ENCODE results near the gene L3MBTL4. TPM values are rescaled to one million over a fixed set of nuclear protein-coding genes. Genes with fewer than 3 reads are reported as not detected.

The L3MBTL4 gene
- total and polyA plus RNA-seq, 12 donors, result 3.9 to 22.6 (median 8.7) TPM

DNA sequence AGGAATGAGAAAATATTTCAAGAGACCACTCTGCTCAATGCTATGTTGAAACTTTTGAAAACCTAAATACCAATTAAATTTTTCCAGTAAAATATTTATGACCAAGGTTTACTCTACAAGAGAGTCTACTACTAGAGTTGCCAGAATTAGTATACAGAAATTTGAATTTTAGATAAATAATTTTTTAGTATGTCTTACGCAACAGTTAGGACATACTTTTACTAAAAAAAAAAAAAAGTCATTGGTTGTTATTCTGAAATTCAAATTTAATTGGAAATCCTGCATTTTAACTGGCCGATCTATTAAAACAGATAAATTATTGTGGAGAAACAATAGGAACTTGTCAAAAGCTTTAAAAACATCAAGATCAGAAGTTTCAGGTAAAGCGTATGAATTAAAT lies 470.3 kb downstream of the L3MBTL4 start:
- TF ChIP-seq, protein P1, sequence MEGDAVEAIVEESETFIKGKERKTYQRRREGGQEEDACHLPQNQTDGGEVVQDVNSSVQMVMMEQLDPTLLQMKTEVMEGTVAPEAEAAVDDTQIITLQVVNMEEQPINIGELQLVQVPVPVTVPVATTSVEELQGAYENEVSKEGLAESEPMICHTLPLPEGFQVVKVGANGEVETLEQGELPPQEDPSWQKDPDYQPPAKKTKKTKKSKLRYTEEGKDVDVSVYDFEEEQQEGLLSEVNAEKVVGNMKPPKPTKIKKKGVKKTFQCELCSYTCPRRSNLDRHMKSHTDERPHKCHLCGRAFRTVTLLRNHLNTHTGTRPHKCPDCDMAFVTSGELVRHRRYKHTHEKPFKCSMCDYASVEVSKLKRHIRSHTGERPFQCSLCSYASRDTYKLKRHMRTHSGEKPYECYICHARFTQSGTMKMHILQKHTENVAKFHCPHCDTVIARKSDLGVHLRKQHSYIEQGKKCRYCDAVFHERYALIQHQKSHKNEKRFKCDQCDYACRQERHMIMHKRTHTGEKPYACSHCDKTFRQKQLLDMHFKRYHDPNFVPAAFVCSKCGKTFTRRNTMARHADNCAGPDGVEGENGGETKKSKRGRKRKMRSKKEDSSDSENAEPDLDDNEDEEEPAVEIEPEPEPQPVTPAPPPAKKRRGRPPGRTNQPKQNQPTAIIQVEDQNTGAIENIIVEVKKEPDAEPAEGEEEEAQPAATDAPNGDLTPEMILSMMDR (IDR thresholded peaks at IDR 0.05), result no peak
- TF ChIP-seq POLR2A (IDR thresholded peaks at IDR 0.05), result no peak
- H3K27me3 ChIP-seq, result no peaks in the 10 kb centered on the region
- H3K4me1 ChIP-seq (replicated peaks in 1 of 2), result no peaks in the 10 kb centered on the region
- no peaks in the 10 kb centered on the region for H3K9me3 ChIP-seq (replicated peaks in 1 of 3)
- no peak overlapping the region for H3K27ac ChIP-seq
- DNase-seq, result no peak
- intact Hi-C loops (cut with DNase I), result no loop called here
- H3K36me3 ChIP-seq (replicated peaks in 1 of 2), result no peaks in the 10 kb centered on the region
- 76 to 95% (median 92%) methylated on average over 3 of the region's 3 CpGs for WGBS, 4 donors
- no peak overlapping the region for H3K4me3 ChIP-seq

DNA sequence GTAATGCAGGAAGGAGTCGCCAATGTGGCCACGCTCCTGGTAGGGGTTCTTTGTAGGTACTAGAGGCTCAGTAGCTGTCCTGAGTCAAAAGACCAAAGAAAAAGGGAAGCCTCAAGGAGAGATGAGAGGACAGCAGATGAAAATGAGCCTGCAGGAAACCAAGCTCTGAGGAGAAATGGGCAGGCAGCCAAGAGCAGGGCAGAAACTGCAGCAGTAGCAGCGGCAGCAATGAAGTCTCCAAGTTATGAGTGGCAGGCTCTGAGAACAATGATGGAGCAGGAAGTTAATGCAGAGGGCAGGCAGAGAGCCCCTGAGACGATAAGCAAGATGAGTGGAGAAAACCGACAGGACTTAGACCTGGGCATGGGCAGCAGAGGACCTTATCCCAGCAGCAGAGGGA lies 471.2 kb downstream of the L3MBTL4 start:
- no peak overlapping the region for H3K27ac ChIP-seq
- no peaks in the 10 kb centered on the region for H3K4me1 ChIP-seq (replicated peaks in 1 of 2)
- H3K36me3 ChIP-seq (replicated peaks in 1 of 2), result no peaks in the 10 kb centered on the region
- intact Hi-C loops (cut with DNase I), result no loop called here
- no peak overlapping the region for H3K4me3 ChIP-seq
- 51 to 61% (median 54%) methylated on average over 5 of the region's 5 CpGs for WGBS, 4 donors
- TF ChIP-seq, protein P1 (IDR thresholded peaks at IDR 0.05), result no peak
- TF ChIP-seq POLR2A (IDR thresholded peaks at IDR 0.05), result no peak
- DNase-seq, result peak in 5 of 7 donors; percentile 19 to 60 (median 37)
- H3K27me3 ChIP-seq, result no peaks in the 10 kb centered on the region
- H3K9me3 ChIP-seq (replicated peaks in 1 of 3), result no peaks in the 10 kb centered on the region

DNA sequence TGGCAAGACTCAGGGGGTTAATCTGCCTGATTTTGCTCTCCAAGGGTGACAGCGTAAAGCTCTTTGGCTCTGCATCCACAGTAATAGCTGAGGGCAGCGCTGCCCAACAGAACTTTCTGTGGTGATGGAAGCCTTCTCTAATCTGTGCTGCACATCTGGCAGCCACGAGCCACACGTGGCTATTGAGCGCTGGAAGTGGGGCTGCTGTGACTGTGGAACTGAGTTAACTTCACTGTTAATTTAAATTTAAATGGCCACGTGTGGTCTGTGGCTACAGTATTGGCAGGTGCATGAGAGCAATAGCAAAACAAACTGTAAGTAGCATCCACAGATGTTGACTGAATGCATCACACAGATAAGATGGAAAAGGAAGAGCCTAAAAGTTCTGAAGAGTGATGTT lies 472.1 kb downstream of the L3MBTL4 start:
- Histone ChIP-seq H3K36me3 (replicated peaks in 1 of 2) (no peaks in the 10 kb centered on the region), H3K27ac (no peak overlapping the region), H3K4me1 (replicated peaks in 1 of 2) (no peaks in the 10 kb centered on the region), H3K9me3 (replicated peaks in 1 of 3) (no peaks in the 10 kb centered on the region), H3K4me3 (no peak overlapping the region), H3K27me3 (no peaks in the 10 kb centered on the region)
- intact Hi-C loops (cut with DNase I), result no loop called here
- DNase-seq, result no peak
- TF ChIP-seq, protein P1 (IDR thresholded peaks at IDR 0.05), result no peak
- no peak for TF ChIP-seq POLR2A (IDR thresholded peaks at IDR 0.05)
- WGBS, 4 donors, result 54 to 63% (median 61%) methylated on average over 5 to 6 of the region's 6 CpGs

DNA sequence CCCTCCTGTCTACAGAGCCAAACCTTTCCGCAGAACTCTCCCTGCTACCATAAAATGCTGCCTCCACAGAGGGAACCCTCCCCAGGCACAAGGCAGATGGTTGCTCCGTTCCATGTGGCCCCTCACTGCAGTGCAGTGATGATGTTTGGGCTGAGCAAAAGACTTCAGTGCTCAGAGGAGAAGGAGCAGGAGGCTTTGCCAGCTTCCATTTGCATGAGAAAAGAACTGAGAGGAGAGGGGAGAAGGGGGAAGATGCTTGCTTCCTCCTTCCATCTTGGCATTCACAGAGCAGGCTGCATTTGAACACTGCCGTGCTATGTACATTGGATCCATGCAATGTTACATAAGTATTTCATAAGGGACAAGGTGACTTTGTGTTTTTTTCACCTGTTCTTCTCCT lies 472.8 kb downstream of the L3MBTL4 start:
- no peaks in the 10 kb centered on the region for H3K9me3 ChIP-seq (replicated peaks in 1 of 3)
- H3K4me3 ChIP-seq, result no peak overlapping the region
- intact Hi-C loops (cut with DNase I), result no loop called here
- no peak overlapping the region for H3K27ac ChIP-seq
- DNase-seq, result no peak
- no peaks in the 10 kb centered on the region for H3K36me3 ChIP-seq (replicated peaks in 1 of 2)
- TF ChIP-seq, protein P1 (IDR thresholded peaks at IDR 0.05), result no peak
- TF ChIP-seq POLR2A (IDR thresholded peaks at IDR 0.05), result no peak
- no peaks in the 10 kb centered on the region for H3K4me1 ChIP-seq (replicated peaks in 1 of 2)
- no peaks in the 10 kb centered on the region for H3K27me3 ChIP-seq
- WGBS, 4 donors, result 56 to 76% (median 69%) methylated on average over 3 of the region's 3 CpGs

All from adrenal gland (tissue), 12 donors.